GM23338 (cell line): Measurements from ENCODE around the gene ARHGAP10. TPM values are rescaled to one million over a fixed set of nuclear protein-coding genes. Genes with fewer than 3 reads are reported as not detected.

Experiments used
- ATAC-seq: fragments of 200-7000 bp; cut with Tn5 transposase; 3 replicates; pipeline ENCODE4 v1.9.1; 2020
- DNase-seq: peaks from one replicate; pipeline ENCODE4 v3.0.0-alpha.2; 2015; ENCODE audit warnings: low spot score
- H2AFZ ChIP-seq: fragments of 200-600 bp; sonication (generic); 2 replicates; pipeline ENCODE4 v1.8.0; 2016; ENCODE audit warnings: antibody characterized with exemption, mild to moderate bottlenecking, moderate library complexity
- H3F3A ChIP-seq: fragments of 200-600 bp; sonication (generic); replicated peaks from 2 replicates; pipeline ENCODE4 v1.8.0; 2017; ENCODE audit warnings: antibody characterized with exemption, mixed run types, low read depth
- H3K27ac ChIP-seq: fragments of 200-600 bp; sonication (generic); 2 replicates; pipeline ENCODE4 v1.6.1; 2016; ENCODE audit warnings: low read depth
- H3K27me3 ChIP-seq: fragments of 200-600 bp; sonication (generic); 2 replicates; pipeline ENCODE4 v1.8.0; 2016; ENCODE audit warnings: mild to moderate bottlenecking, mixed run types, moderate library complexity; ENCODE audit not compliant: insufficient read depth
- H3K36me3 ChIP-seq: fragments of 200-600 bp; sonication (generic); 2 replicates; pipeline ENCODE4 v1.8.0; 2016; ENCODE audit warnings: mild to moderate bottlenecking; ENCODE audit not compliant: insufficient read depth
- H3K4me1 ChIP-seq: fragments of 200-600 bp; sonication (generic); 2 replicates; pipeline ENCODE4 v1.8.0; 2016; ENCODE audit warnings: mild to moderate bottlenecking, moderate library complexity; ENCODE audit not compliant: insufficient read depth
- H3K4me2 ChIP-seq: fragments of 200-600 bp; sonication (generic); 2 replicates; pipeline ENCODE4 v1.7.1; 2017; ENCODE audit warnings: mixed run types
- H3K4me3 ChIP-seq: fragments of 200-600 bp; sonication (generic); 2 replicates; pipeline ENCODE4 v1.6.1; 2016; ENCODE audit warnings: mixed run types
- H3K79me2 ChIP-seq: fragments of 200-600 bp; sonication (generic); replicated peaks from 2 replicates; pipeline ENCODE4 v1.8.0; 2017; ENCODE audit warnings: mild to moderate bottlenecking; ENCODE audit not compliant: insufficient read depth
- H3K9me2 ChIP-seq: fragments of 200-600 bp; sonication (generic); 2 replicates; pipeline ENCODE4 v1.8.0; 2017; ENCODE audit not compliant: insufficient read depth
- H4K20me1 ChIP-seq: fragments of 200-600 bp; sonication (generic); replicated peaks from 2 replicates; pipeline ENCODE4 v1.8.0; 2017; ENCODE audit warnings: mild to moderate bottlenecking; ENCODE audit not compliant: insufficient read depth
- H3K27ac Mint-ChIP-seq: 2 replicates; pipeline ENCODE4 v1.8.0; 2020; ENCODE audit warnings: inconsistent platforms, mild to moderate bottlenecking, moderate library complexity, mixed read lengths
- H3K27me3 Mint-ChIP-seq: 3 replicates; pipeline ENCODE4 v1.8.0; 2022; ENCODE audit warnings: low read depth, mild to moderate bottlenecking, moderate library complexity, mixed read lengths, inconsistent platforms; ENCODE audit not compliant: insufficient read depth, poor library complexity
- H3K36me3 Mint-ChIP-seq: 3 replicates; pipeline ENCODE4 v1.8.0; 2021; ENCODE audit warnings: low read depth, mild to moderate bottlenecking, inconsistent platforms, moderate library complexity, mixed read lengths
- H3K4me1 Mint-ChIP-seq: 3 replicates; pipeline ENCODE4 v1.8.0; 2020; ENCODE audit warnings: mild to moderate bottlenecking, inconsistent platforms, mixed read lengths
- H3K4me3 Mint-ChIP-seq: 3 replicates; pipeline ENCODE4 v1.8.0; 2021; ENCODE audit warnings: moderate library complexity, mild to moderate bottlenecking, inconsistent platforms, mixed read lengths
- H3K9me3 Mint-ChIP-seq: 3 replicates; pipeline ENCODE4 v1.8.0; 2020; ENCODE audit warnings: moderate library complexity, mild to moderate bottlenecking, inconsistent platforms, mixed read lengths
- CTCF ChIP-seq, 2 experiments: fragments of 200-600 bp in 1 of 2; sonication (generic) in 1 of 2; conservative IDR thresholded peaks; 2 replicates each; pipeline versions ENCODE4 v1.5.1 to v1.6.1; 2016 to 2017; ENCODE audit warnings: antibody characterized with exemption in 2 of 2, low read depth in 2 of 2, mild to moderate bottlenecking in 2 of 2, moderate library complexity in 1 of 2
- EZH2 ChIP-seq: fragments of 200-600 bp; sonication (generic); IDR thresholded peaks from one replicate; pipeline ENCODE4 v1.8.0; 2017; ENCODE audit warnings: antibody characterized with exemption, mild to moderate bottlenecking, low read depth; ENCODE audit not compliant: unreplicated experiment
- ZNF331 ChIP-seq: fragments of 250-450 bp; sonication (Bioruptor Pico); IDR thresholded peaks from 2 replicates; pipeline ENCODE4 v1.5.0; 2020; ENCODE audit warnings: low read depth, mild to moderate bottlenecking, moderate library complexity
- ZNF462 ChIP-seq: fragments of 250-450 bp; sonication (Bioruptor Pico); IDR thresholded peaks from 2 replicates; pipeline ENCODE4 v1.5.0; 2020; ENCODE audit warnings: mild to moderate bottlenecking, moderate library complexity
- polyA plus RNA-seq: library from polyadenylated mRNA; unstranded; fragments of >200 nt; fragmentation: Nextera tagmentation; extraction: Ambion mirVana; gene quantifications from 2 replicates; pipeline ENCODE4 v1.2.1, GENCODE V29; 2016
- total RNA-seq: library from RNA; depleted of rRNA; stranded (reverse); fragments of >200 nt; shearing (Covaris generic); gene quantifications from 2 replicates; pipeline ENCODE4 v1.2.3, GENCODE V29; 2014

The ARHGAP10 gene
- total and polyA plus RNA-seq, 2 experiments from 2014 or later, result 5.1 to 6.3 TPM

- no peak for TF ChIP-seq ZNF462 (CRISPR knock-in tag)
- TF ChIP-seq ZNF331 (CRISPR knock-in tag), result no peak
- TF ChIP-seq CTCF (conservative IDR thresholded peaks at IDR 0.05; ENCODE audit: low read depth in 2 of 2), result peak; percentile 79 to 99
- no peak for TF ChIP-seq EZH2
- H3K9me2 ChIP-seq, result no peaks in the 10 kb centered on the region
- no peaks in the 10 kb centered on the region for H3K4me1 ChIP-seq
- H3K27ac Mint-ChIP-seq, result peak overlapping the region; percentile 21; the same call in 1 of the 2 replicates
- no peak overlapping the region; the same call in 1 of the 2 replicates for H3K27ac ChIP-seq
- DNase-seq (peak; percentile 72), ATAC-seq (peak; percentile 75)
- H3K27me3 Mint-ChIP-seq, result no peaks in the 10 kb centered on the region
- no peaks in the 10 kb centered on the region for H3K9me3 Mint-ChIP-seq
- no peak overlapping the region for H2AFZ ChIP-seq
- H3K4me1 Mint-ChIP-seq, result peaks cover 5% of the 10 kb centered on the region
- no peaks in the 10 kb centered on the region for H4K20me1 ChIP-seq
- no peaks in the 10 kb centered on the region for H3K36me3 Mint-ChIP-seq
- no peaks in the 10 kb centered on the region for H3K79me2 ChIP-seq
- no peak overlapping the region for H3K4me3 Mint-ChIP-seq
- H3K4me3 ChIP-seq, result no peak overlapping the region
- no peaks in the 10 kb centered on the region for H3K27me3 ChIP-seq
- no peaks in the 10 kb centered on the region for H3F3A ChIP-seq
- no peak overlapping the region for H3K4me2 ChIP-seq
- no peaks in the 10 kb centered on the region for H3K36me3 ChIP-seq
Measured at GRCh38 chr4:147707892-147708672, 23.8 kb upstream of the ARHGAP10 start.
